SJSA1 (cell line): ENCODE data around the gene SUN3. TPM values are rescaled to one million over a fixed set of nuclear protein-coding genes. Genes with fewer than 3 reads are reported as not detected.
"Not testable (repeated sequence)": the region's sequence is repeated elsewhere in the genome, so short reads cannot be mapped to it uniquely, and the experiment has no call there.

Source experiments
- DNase-seq, 2 experiments: peaks; one replicate each; pipeline ENCODE4 v3.0.0-alpha.2; 2015 to 2020; ENCODE audit warnings: low spot score in 2 of 2, low read depth in 1 of 2
- H3K27ac ChIP-seq: fragments of 250-450 bp; sonication (Bioruptor Pico); 2 replicates; pipeline ENCODE4 v1.5.1; 2020; ENCODE audit warnings: mild to moderate bottlenecking, moderate library complexity
- H3K27me3 ChIP-seq: fragments of 250-450 bp; sonication (Bioruptor Pico); replicated peaks from 2 replicates; pipeline ENCODE4 v1.5.1; 2020; ENCODE audit warnings: mild to moderate bottlenecking, moderate library complexity
- H3K36me3 ChIP-seq: fragments of 250-450 bp; sonication (Bioruptor Pico); 2 replicates; pipeline ENCODE4 v1.5.1; 2020; ENCODE audit warnings: mild to moderate bottlenecking
- H3K4me1 ChIP-seq: fragments of 250-450 bp; sonication (Bioruptor Pico); replicated peaks from 2 replicates; pipeline ENCODE4 v1.6.1; 2021; ENCODE audit warnings: mild to moderate bottlenecking
- H3K4me3 ChIP-seq: fragments of 250-450 bp; sonication (Bioruptor Pico); 2 replicates; pipeline ENCODE4 v1.5.1; 2020; ENCODE audit warnings: mild to moderate bottlenecking
- H3K9me3 ChIP-seq: fragments of 250-450 bp; sonication (Bioruptor Pico); replicated peaks from 2 replicates; pipeline ENCODE4 v1.5.1; 2020; ENCODE audit warnings: mild to moderate bottlenecking
- total RNA-seq: library from RNA; depleted of rRNA; stranded (reverse); fragments of >200 nt; shearing (Covaris generic); gene quantifications from 2 replicates; pipeline ENCODE4 v1.2.3, GENCODE V29; 2014

The SUN3 gene
- total RNA-seq, 1 experiment from 2014 or later = 24.4 TPM

GRCh38 chr7:47980648-47981047 is 48.3 kb downstream of the SUN3 start:
- H3K27ac ChIP-seq, H3K27me3 ChIP-seq, H3K9me3 ChIP-seq, H3K4me3 ChIP-seq, DNase-seq: not testable (repeated sequence)
- Histone ChIP-seq H3K4me1 (peaks cover 10% of the 10 kb centered on the region), H3K36me3 (peaks cover 31% of the 10 kb centered on the region)

GRCh38 chr7:47979832-47980181 is 49.1 kb downstream of the SUN3 start:
- Histone ChIP-seq H3K27me3 (no peaks in the 10 kb centered on the region), H3K4me3 (peak overlapping the region; percentile 57), H3K4me1 (peaks cover 10% of the 10 kb centered on the region), H3K36me3 (peaks cover 37% of the 10 kb centered on the region), H3K27ac (no peak overlapping the region), H3K9me3 (no peaks in the 10 kb centered on the region)
- no peak for DNase-seq

- no peaks in the 10 kb centered on the region for H3K9me3 ChIP-seq
- peaks cover 43% of the 10 kb centered on the region for H3K36me3 ChIP-seq
- H3K27ac ChIP-seq = peak within 1 kb of the TSS; percentile 84
- H3K4me1 ChIP-seq = peaks cover 10% of the 10 kb centered on the region
- peak within 1 kb of the TSS; percentile 57 for H3K4me3 ChIP-seq
- DNase-seq = peak; percentile 82 to 86
- no peaks in the 10 kb centered on the region for H3K27me3 ChIP-seq
Measured at GRCh38 chr7:47979145-47979831, 49.6 kb downstream of the SUN3 start, which contains the start of gene HUS1. TSS of gene HUS1 (minus strand) at chr7:47979615. CDS start at chr7:47979519, 96 bp downstream.

- peak in 1 of 2 experiments; percentile 25 for DNase-seq
- Histone ChIP-seq H3K27me3 (no peaks in the 10 kb centered on the region), H3K4me1 (peaks cover 10% of the 10 kb centered on the region), H3K4me3 (peak overlapping the region; percentile 57), H3K27ac (peak overlapping the region; percentile 84; the same call in 1 of the 2 replicates), H3K36me3 (peaks cover 48% of the 10 kb centered on the region), H3K9me3 (no peaks in the 10 kb centered on the region)
Measured at GRCh38 chr7:47978790-47979144, 50.1 kb downstream of the SUN3 start.

- Histone ChIP-seq H3K4me1 (peaks cover 21% of the 10 kb centered on the region), H3K9me3 (no peaks in the 10 kb centered on the region), H3K4me3 (no peak overlapping the region), H3K36me3 (peaks cover 84% of the 10 kb centered on the region), H3K27me3 (no peaks in the 10 kb centered on the region), H3K27ac (no peak overlapping the region)
- DNase-seq = no peak
Measured at GRCh38 chr7:47973739-47974138, 55.2 kb downstream of the SUN3 start.

- no peaks in the 10 kb centered on the region for H3K9me3 ChIP-seq
- peaks cover 12% of the 10 kb centered on the region; the same call in 1 of the 2 replicates for H3K4me1 ChIP-seq
- no peaks in the 10 kb centered on the region for H3K27me3 ChIP-seq
- no peak overlapping the region for H3K4me3 ChIP-seq
- no peak for DNase-seq
- H3K27ac ChIP-seq = no peak overlapping the region
- peaks cover 86% of the 10 kb centered on the region for H3K36me3 ChIP-seq
Measured at GRCh38 chr7:47970761-47971160, 58.1 kb downstream of the SUN3 start.

GRCh38 chr7:47968847-47969774 is 59.8 kb downstream of the SUN3 start:
- no peaks in the 10 kb centered on the region; the same call in 1 of the 2 replicates for H3K9me3 ChIP-seq
- peaks cover 12% of the 10 kb centered on the region; the same call in 1 of the 2 replicates for H3K4me1 ChIP-seq
- DNase-seq = peak; percentile 49 to 78
- peaks cover 88% of the 10 kb centered on the region for H3K36me3 ChIP-seq
- H3K27me3 ChIP-seq = no peaks in the 10 kb centered on the region
- H3K27ac ChIP-seq = no peak overlapping the region
- H3K4me3 ChIP-seq = no peak overlapping the region

GRCh38 chr7:47967708-47968107 is 61.2 kb downstream of the SUN3 start:
- H3K4me1 ChIP-seq = peaks cover 12% of the 10 kb centered on the region; the same call in 1 of the 2 replicates
- H3K27me3 ChIP-seq = no peaks in the 10 kb centered on the region
- peaks cover 88% of the 10 kb centered on the region for H3K36me3 ChIP-seq
- DNase-seq = no peak
- H3K9me3 ChIP-seq = no peaks in the 10 kb centered on the region; the same call in 1 of the 2 replicates
- H3K27ac ChIP-seq = no peak overlapping the region
- no peak overlapping the region for H3K4me3 ChIP-seq

- Histone ChIP-seq H3K4me3 (no peak overlapping the region), H3K4me1 (peaks cover 12% of the 10 kb centered on the region; the same call in 1 of the 2 replicates), H3K36me3 (peaks cover 92% of the 10 kb centered on the region), H3K27ac (no peak overlapping the region), H3K9me3 (no peaks in the 10 kb centered on the region; the same call in 1 of the 2 replicates), H3K27me3 (no peaks in the 10 kb centered on the region)
- no peak for DNase-seq
Measured at GRCh38 chr7:47967123-47967522, 61.8 kb downstream of the SUN3 start.

GRCh38 chr7:47965456-47965855 is 63.5 kb downstream of the SUN3 start:
- Histone ChIP-seq H3K4me3 (no peak overlapping the region), H3K27ac (no peak overlapping the region), H3K27me3 (no peaks in the 10 kb centered on the region), H3K4me1 (peaks cover 3% of the 10 kb centered on the region; the same call in 1 of the 2 replicates), H3K36me3 (peaks cover 97% of the 10 kb centered on the region), H3K9me3 (no peaks in the 10 kb centered on the region; the same call in 1 of the 2 replicates)
- no peak for DNase-seq

- no peak overlapping the region for H3K27ac ChIP-seq
- H3K4me3 ChIP-seq = no peak overlapping the region
- H3K27me3 ChIP-seq = no peaks in the 10 kb centered on the region
- DNase-seq = no peak
- H3K9me3 ChIP-seq = no peaks in the 10 kb centered on the region; the same call in 1 of the 2 replicates
- no peaks in the 10 kb centered on the region for H3K4me1 ChIP-seq
- peaks cover 75% of the 10 kb centered on the region for H3K36me3 ChIP-seq
Measured at GRCh38 chr7:47962262-47962661, 66.6 kb downstream of the SUN3 start.

- no peaks in the 10 kb centered on the region for H3K27me3 ChIP-seq
- H3K4me3 ChIP-seq = no peak overlapping the region
- H3K9me3 ChIP-seq = no peaks in the 10 kb centered on the region
- no peak for DNase-seq
- H3K27ac ChIP-seq = no peak overlapping the region
- H3K36me3 ChIP-seq = peaks cover 60% of the 10 kb centered on the region
- H3K4me1 ChIP-seq = peaks cover 8% of the 10 kb centered on the region
Measured at GRCh38 chr7:47957156-47957555, 71.8 kb downstream of the SUN3 start.

GRCh38 chr7:47956220-47956619 is 72.7 kb downstream of the SUN3 start:
- H3K36me3 ChIP-seq = peaks cover 51% of the 10 kb centered on the region
- no peak overlapping the region for H3K27ac ChIP-seq
- DNase-seq = no peak
- H3K27me3 ChIP-seq = no peaks in the 10 kb centered on the region
- H3K4me3 ChIP-seq = no peak overlapping the region
- H3K4me1 ChIP-seq = peaks cover 15% of the 10 kb centered on the region
- no peaks in the 10 kb centered on the region for H3K9me3 ChIP-seq
